Measurements from ENCODE around the gene RCN1.
"Not testable (repeated sequence)": the region's sequence is repeated elsewhere in the genome, so short reads cannot be mapped to it uniquely, and the experiment has no call there.

The RCN1 gene

DNA sequence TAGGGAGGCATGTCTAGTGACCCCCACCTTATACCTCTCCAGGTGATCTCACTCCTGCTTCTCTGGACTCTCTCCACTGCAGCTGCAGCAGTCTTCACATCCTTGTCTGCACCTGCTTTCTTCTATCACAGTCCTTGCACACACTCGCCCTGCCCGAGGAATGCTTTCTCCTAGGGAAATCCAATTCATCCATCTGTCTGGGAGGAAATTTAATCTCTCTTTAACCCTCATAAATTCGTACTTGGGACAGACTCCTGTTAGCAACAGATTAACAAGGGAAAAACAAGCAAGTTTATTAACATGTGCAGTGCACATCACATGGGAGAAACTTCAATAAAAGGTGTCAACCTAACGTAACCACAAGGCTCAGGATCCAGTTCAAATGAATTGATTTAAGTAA is 11.3 kb upstream of the RCN1 start:
- DNase-seq (ENCODE audit: low spot score), result no peak

DNA sequence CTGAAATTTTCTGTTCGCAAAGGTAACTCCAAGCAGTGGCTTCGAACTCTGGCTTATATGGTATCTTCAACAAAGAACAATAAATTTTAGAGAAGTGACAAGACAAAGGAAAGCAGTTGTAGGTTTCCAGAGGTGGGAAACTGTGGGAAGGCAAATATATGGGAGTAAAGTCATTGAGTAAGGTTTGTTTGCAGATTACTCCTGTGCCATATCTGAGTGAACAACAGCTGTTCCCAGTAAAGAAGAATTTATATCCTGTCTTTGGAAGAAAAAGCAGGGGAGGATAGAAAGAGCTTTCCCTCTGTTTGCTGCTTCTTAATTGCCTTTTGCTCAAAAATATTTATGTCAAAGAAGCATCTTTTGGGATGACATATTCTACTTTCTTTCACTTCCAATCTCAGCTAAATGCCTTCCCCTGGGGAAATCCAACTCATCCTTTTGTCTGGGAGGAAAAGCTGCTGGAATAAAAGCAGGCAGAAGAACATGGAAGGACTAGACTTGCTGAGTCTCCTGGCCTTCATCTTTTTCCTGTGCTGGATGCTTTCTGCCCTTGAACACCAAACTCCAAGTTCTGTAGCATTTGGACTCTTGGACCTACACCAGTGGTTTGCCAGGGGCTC is 10.4 kb upstream of the RCN1 start:
- DNase-seq (ENCODE audit: low spot score), result no peak

DNA sequence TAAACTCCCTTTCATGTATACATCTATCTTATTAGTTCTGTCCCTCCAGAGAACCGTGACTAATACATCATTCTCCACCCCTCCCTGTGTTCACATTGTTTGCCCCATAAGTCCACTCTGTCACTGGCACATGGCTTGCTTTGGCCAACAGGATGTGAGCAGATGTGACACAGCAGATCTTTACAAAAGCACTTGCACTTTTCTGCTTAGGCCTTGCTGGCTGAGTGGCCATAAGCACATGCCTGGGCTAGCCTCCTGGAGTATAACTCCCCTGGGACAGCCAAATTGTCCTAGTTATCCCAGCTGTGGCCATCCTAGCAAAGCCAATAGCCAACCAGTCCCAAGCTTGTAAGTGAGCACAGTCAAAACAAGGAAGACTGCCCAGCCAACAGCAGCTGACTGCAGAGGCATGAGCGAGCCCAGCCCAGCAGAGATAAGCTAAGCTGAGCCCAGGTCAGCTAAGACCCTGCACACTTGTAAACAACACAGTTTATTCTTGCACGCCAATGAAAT is 9.7 kb upstream of the RCN1 start:
- DNase-seq (ENCODE audit: low spot score), result no peak

DNA sequence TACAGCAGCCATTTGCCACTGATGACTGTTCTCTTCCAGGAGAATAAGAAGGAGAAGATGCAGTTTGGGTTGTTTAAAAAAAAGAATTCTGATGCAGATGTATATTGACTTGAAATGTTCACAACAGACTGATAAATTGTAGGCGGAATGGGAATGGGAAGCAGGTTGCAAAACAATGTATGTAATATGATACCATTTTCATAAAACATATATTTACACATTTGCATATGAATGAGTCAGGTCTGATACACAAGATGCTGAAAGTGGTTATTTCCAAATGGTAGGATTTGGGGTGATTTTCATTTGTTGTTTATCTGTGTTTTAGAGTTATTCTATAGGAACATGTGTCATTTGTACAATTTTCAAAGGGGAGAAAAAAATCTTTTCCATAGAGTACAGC is 9.0 kb upstream of the RCN1 start:
- no peak for DNase-seq (ENCODE audit: low spot score)

DNA sequence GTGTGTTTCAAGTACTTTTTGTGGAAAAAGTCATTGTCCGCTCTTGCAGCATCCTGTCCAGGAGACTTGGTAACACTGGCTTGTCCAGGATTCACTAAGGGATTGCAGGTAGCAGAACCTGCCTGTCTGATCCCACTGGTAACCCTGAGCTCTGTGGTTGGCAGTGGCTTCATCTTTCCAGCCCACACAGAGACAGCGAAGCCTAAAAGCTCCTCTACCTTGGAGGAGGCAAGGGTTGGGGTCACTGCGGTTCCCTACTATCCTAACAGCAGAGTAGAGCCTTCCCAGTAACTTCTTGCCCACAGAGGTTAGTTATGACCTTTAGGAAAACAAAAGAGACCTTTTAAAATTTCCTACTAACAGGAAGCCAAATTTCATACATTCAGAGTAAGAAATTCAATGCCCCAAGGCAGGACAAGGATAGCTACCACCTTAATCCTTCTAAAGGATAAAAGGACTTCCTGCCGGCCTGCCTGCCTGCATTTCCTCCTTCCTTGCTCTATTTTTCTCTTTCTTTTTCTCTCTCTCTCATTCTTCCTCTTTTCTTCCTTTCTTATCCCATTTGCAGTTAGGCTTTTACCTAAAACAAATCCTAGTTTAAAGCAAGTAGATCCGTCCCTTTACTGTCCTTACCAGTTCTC is 8.4 kb upstream of the RCN1 start:
- no peak for DNase-seq (ENCODE audit: low spot score)

DNA sequence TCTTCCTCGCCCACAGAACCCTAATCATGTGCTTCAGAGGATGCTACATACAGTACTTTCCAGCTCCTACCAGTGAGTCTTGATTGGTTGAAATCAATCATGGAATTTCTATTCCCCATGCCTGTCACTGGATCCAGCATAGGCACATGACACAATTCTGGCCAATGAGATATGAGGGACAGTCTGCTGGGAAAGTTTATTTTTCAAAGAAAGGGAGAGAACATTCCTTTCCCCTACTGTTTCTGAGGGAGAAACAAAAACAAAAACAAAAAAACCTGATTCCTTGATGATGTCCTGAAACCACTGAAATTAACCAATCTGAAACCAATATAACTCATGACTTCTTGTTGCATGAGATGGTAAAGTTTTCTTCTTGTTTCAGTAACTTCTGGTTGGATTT is 3.3 kb upstream of the RCN1 start:
- DNase-seq (ENCODE audit: low spot score), result no peak

DNA sequence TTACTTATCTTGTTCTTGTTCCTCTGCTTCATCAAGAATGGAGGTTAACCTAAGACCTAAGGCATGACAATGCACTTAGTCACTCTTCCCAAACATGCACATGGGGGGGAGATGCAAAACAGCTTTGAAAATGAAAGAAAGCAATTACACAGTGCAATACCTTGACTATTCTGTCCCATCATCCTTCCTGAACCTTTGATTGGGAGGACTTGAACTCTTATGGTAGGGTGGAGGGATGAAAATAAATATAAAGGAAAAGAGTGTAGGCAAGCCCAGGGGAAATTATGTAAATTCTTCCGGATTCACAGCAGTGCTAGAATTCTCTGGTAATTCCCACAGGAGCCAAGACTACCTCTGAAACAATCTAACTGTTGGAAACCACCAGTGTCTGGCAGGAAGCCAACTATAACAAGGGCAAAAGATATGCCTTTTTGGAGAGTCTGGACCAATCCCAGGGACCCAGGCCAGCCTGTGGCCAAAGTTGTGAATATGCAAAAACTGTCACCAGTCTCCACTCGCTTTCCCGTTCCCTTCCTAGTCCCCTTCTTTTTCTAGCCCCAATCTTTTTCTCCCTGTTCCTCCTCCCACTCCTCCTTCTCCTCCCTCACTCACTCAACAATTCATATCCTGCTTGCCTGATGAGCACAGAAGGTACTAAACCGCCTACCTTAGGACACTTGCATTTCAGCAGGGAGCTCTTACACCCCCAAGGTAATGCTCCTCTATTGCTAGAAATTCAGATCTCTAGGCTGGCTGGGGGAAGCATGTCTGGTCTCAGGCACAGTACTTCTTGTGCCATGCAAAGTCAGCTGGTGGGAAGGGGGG is 2.5 kb upstream of the RCN1 start:
- DNase-seq (ENCODE audit: low spot score), result peak; percentile 14

DNA sequence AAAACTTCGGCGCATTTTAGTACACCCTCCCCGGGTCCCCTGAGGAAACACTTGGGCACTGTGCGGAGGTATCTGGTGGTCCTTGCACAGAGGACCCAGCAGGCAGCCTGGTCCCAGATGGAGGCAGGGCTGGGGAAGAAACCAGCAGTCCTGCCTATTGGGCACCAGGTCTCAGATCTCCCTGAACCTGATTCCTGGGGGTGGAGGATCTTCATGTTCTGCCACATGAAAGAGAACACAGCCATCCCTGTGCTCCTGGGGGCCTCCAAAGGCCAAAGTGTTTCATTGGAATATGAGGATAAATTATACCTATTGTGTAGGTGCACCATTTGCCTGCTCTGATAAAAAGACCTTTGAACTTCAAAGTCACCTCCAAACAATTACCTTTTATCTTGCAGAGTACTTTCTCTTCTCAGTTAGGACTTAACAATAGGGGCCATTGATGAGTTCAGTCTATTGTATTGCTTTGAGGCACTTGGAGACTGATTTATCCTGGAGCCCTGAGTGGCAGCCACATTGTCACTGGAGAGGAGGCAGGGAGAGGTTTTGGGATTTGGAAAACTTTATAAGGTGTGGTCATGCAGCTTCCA is 1.8 kb downstream of the RCN1 start:
- DNase-seq (ENCODE audit: low spot score), result no peak

DNA sequence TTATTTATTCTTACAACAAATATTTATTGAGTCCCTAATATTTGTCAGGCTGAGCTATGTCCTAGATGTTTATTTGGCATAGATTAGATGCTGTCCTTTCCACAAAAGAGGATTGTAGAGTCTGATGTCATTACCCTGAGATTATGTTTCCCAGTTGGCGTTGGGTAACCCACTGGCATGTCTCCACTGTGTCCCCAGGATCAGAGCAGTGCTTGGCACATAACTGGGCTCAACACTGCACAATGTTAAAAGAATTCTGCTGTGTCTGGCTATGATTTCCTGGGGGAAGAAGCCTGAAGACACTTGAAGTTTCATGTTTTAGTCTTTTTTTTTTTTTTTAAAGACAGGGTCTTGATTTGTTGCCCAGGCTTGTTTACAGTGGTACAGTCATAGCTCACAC is 4.0 kb downstream of the RCN1 start:
- no peak for DNase-seq (ENCODE audit: low spot score)

DNA sequence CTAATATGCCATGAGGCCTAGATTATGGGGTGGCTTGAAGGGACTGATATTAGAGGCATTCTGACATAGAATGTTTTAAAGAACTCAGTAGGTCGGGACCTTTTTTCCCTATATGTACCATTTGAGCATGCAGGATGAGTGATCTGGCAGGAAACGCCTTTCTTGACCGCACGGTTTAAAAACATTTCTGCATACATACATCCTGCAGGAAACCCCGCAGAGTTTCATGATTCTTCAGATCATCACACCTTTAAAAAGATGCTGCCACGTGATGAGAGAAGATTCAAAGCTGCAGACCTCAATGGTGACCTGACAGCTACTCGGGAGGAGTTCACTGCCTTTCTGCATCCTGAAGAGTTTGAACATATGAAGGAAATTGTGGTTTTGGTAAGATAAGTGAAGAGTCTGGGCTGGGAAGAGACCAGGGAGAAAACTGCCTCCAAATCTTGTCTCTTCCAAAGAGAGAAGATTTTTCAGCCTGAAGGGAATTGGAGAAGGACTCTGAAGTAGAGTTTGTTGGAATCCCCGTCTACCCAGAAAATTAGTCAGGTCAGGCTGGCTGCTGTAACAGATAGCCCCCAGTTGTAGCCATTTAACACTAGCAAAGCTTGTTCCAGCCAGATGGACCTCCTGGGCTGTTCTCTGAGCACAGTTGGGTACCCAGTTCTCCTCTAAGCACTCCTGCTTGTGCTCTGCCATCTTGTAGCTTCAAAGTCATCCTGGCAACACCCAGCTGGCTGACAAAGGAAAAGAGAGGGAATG is 7.4 kb downstream of the RCN1 start:
- DNase-seq (ENCODE audit: low spot score), result no peak

DNA sequence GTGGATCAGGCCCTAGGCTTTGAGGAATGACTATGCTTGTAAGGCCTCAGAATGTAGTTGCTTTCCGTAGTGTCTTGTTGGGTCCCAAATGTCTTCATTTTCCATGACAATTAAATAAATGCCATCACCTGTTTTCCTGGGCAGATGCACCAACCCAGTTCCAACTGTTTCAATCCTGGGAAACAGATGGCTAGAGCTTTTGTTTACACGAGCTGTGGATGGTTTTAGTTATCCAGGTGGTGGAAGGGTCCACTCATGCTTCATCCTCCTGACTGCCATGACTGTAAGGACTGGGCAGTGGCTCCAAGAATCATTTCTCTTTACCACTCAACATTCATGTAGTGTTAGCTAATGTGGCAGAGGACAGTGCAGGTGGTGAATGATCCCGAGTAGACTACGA is 8.6 kb downstream of the RCN1 start:
- DNase-seq (ENCODE audit: low spot score), result no peak

DNA sequence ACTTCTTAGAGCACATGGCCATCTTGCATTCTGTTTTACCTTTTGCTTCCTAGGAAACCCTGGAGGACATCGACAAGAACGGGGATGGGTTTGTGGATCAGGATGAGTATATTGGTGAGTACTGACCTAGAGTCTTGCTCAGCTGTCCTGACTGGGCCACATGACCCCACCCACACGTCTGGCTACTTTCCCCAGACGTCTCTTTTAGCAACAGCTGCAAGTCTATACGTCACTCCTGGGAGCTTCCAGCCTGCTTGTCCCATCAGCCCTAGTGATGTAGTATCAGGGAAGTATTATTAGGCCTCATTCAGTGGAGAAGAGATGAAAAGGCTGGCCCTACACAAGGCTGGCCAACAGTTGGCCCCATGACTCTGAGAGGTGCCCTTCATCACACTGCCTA is 9.6 kb downstream of the RCN1 start:
- DNase-seq (ENCODE audit: low spot score), result no peak

DNA sequence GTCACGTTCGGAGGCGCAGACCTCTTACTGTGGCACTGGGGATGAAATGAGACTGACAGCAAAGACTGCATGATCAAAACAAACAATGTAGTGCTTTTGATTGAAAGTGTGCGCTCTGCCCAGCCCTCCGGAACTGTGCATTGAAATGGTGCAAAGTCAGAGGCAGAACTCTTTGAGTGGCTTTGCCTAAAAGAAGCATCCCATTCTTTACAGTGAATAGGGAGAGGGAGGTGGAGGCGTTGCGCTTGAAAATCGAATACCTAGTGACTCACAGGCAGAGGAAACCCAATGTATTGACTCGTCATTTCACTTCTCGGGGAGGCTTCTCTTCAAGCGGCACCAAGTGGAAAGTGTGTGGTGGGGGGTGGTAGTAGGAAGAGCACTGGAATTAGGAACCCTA is 10.9 kb downstream of the RCN1 start:
- no peak for DNase-seq (ENCODE audit: low spot score)

DNA sequence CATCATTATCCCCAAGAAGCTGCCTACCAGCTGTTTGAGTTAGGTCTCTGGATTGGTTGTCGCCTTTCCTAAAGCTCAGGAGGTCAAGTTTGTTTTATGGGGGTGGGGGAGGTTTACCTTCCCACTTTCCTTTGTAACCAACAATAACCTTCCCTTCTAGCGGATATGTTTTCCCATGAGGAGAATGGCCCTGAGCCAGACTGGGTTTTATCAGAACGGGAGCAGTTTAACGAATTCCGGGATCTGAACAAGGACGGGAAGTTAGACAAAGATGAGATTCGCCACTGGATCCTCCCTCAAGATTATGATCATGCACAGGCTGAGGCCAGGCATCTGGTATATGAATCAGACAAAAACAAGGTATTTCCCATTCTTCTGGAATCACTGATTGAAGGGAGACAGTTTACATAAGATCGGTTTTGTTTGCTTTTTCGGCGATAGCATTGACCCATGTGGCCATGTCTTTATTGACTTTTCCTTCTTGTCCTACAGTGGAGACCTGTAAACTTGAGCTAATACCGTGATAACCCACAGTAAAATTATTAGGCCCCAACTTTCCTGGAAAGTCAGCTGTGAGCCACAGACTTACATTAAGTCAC is 12.3 kb downstream of the RCN1 start:
- not testable (repeated sequence) for DNase-seq (ENCODE audit: low spot score)

DNA sequence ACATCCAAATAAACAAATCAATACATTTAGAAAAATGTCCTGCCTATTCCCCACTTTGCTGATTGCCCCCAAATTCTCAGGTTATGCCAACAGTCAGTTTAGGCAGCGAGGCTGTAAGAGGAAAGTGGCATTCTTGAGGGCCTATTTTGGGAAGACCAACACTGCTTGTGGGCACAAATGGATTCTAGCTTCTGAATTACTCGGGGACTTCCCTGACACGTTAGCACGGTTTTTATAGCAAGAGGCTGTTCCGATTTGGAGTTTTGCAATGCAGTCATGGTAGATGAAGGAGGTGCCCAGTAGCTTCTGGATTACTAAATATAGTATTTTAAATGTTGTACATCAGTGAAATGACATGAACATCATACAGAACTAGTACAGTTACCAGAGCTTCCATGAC is 13.1 kb downstream of the RCN1 start:
- no peak for DNase-seq (ENCODE audit: low spot score)

DNA sequence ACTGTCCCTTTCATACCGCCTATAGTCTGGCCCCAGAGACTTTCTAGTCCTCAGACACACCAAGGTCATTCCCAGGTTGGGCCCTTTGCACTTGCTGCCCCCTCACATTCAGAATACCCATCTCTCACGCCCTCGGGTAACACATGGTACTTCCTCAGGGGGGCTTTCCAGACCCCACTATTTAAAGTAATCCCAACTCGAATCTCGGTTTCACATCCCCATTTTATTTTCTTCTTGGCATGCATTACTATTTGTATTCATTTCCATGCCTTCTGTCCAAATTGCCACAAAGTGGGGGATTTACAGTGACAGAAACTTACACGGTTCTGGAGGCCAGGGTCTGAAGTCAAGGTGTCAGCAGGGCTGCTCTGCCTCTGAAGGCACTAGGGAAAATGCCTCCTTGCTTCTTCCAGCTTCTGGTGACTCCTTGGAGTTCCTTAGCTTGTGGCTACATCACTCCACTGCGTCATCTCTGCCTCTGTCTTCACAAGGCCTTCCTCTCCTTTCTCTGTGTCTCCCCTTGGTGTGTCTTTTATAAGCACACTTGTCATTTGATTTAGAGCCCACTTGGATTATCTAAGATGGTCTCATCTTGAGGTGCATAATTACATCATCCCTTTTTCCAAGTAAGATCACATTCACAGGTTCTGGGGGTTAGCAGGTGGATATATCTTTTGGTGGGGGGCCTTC is 15.1 kb downstream of the RCN1 start:
- no peak for DNase-seq (ENCODE audit: low spot score)

DNA sequence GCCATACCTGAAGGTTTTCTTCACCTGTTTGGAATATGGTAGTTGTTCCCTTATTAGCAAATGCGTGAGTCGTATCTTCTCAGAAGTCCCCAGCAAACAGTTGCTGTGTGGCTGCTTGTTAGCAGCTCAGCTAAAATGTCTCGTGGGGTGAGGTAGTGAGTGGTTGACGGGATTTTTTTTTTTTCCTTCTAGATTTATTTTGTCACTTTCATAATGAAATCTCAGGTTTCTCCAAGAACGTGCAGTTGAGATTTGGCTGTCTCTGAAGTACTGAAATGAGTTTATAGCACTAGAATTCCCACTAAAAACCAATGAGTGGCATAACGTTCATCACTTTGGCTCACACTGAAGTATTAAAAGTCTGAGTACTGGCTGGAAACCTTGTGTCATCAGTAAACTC is 16.8 kb downstream of the RCN1 start:
- no peak for DNase-seq (ENCODE audit: low spot score)

DNA sequence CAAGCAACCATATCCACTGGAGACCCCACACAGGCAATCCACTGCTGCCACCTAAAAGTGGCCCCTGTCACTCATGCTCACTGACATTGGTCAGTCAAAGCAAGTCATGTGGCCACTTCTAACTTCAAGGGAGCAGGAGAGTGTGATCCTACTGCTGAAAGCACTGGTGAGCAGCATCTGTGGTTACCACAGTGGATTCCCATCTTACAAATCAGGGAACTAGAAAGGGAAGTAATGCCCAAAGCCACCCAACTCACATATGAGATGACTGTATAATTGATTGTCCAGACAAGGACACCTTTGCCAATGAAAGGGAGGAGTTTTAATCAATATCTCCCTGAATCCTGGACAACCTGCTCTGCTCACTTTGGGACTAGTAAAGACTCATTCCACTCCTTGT is 17.7 kb downstream of the RCN1 start:
- no peak for DNase-seq (ENCODE audit: low spot score)

DNA sequence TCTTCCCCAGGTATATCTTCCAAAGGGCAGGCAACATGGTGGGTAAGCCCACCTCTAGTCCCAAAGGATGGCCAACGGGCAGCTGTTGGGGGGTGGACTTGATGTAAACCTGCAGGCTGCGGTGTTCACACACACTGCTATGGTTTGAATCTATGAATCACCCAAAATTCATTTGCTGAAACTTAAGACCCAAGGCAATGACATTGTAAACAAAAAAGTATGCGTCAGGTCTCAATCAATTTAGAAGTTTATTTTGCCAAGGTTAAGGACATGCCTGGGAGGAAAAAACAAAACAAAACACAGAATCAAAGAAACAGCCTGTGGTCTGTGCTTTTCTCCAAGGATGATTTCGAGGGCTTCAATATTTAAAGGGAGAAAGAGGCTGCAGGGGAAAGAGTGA is 18.3 kb downstream of the RCN1 start:
- DNase-seq (ENCODE audit: low spot score), result no peak

DNA sequence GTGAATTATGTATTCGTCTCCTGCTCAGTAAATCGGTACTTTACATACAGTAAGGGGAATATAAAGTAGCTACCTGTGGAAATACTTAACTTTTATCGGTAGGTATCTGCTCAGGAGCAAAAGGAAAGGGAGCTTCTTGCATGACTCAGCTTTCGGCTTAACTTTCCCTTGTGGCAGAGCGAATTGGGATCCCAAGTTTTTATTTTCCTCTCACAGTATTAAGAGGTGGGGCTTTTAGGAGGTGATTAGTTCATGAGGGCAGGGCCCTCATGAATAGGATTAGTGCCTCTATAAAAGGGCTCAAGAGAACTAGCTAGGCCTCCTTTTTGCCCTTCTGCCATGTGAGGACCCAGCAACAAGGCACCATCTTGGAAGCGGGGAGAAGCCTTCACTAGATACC is 18.7 kb downstream of the RCN1 start:
- DNase-seq (ENCODE audit: low spot score), result no peak

DNA sequence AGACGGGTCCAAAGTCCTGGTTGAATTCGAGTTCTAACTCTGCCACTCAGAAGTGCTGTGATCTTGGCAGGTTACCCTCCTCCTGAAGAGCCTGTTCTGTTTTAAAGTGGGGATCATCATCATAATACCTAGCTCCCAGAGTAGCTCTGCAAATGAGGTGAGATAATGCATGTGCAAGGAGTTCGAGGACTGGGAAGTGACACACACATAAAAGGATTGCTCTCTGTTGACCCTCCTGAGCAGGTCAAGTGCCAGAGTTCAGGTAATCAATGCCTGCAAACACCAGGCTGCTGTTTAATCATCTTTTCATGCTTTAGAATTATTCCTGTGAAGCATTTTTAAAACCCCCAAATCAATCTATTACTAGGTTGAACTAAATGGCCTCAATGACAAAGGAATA is 19.9 kb downstream of the RCN1 start:
- DNase-seq (ENCODE audit: low spot score), result no peak

Data from pons (tissue), 1 donor.